GM12892 (cell line): ENCODE data around the gene SYN1.

Experiments used
- POLR2A ChIP-seq: IDR thresholded peaks from 2 replicates; pipeline ENCODE4 v1.6.1; 2011; ENCODE audit warnings: low read depth, low read length, control low read depth
- POLR2AphosphoS5 ChIP-seq: IDR thresholded peaks from 2 replicates; pipeline ENCODE4 v1.6.1; 2011; ENCODE audit warnings: low read depth, low read length, control low read depth
- TAF1 ChIP-seq: IDR thresholded peaks from 2 replicates; pipeline ENCODE4 v1.6.1; 2011; ENCODE audit warnings: low read depth, mild to moderate bottlenecking, control low read depth, low read length, borderline replicate concordance

- TF ChIP-seq POLR2A (no peak), POLR2AphosphoS5 (no peak), TAF1 (no peak)
Observed at GRCh38 chrX:47577901-47578300, 41.8 kb downstream of the SYN1 start.
